HCT116 (cell line): ENCODE results near the gene TPD52L2.

ENCODE experiments used
- ATF3 ChIP-seq: IDR thresholded peaks from 2 replicates; pipeline ENCODE4 v1.6.1; 2012
- CEBPB ChIP-seq: IDR thresholded peaks from 2 replicates; pipeline ENCODE4 v1.6.1; 2012; ENCODE audit warnings: low read depth
- CTCF ChIP-seq, 3 experiments: fragments of 200-600 bp in 1 of 3; sonication (generic) in 1 of 3; IDR thresholded peaks in 2 of 3; conservative IDR thresholded peaks in 1 of 3; 2 replicates each; pipeline ENCODE4 v1.5.1; 2012 to 2017; ENCODE audit warnings: low read depth in 2 of 3, low read length in 2 of 3, antibody characterized with exemption in 1 of 3, borderline replicate concordance in 1 of 3, control low read depth in 1 of 3, mild to moderate bottlenecking in 1 of 3, mixed read lengths in 1 of 3, mixed run types in 1 of 3, moderate library complexity in 1 of 3; ENCODE audit not compliant: insufficient read depth in 1 of 3
- ELF1 ChIP-seq: IDR thresholded peaks from 2 replicates; pipeline ENCODE4 v1.6.1; 2012; ENCODE audit warnings: low read depth, borderline replicate concordance
- EZH2 ChIP-seq: fragments of 200-600 bp; sonication (generic); IDR thresholded peaks from 2 replicates; pipeline ENCODE4 v1.6.1; 2017; ENCODE audit warnings: antibody characterized with exemption, mixed run types
- EZH2phosphoT487 ChIP-seq: fragments of 200-600 bp; IDR thresholded peaks from 2 replicates; pipeline ENCODE4 v1.6.1; 2018; ENCODE audit warnings: antibody characterized with exemption, borderline replicate concordance
- JUND ChIP-seq: IDR thresholded peaks from 2 replicates; pipeline ENCODE4 v1.6.1; 2012
- POLR2A ChIP-seq: IDR thresholded peaks from 2 replicates; pipeline ENCODE4 v1.7.0; 2011; ENCODE audit warnings: borderline replicate concordance; ENCODE audit not compliant: insufficient read depth, insufficient read length; ENCODE audit errors: extremely low read depth
- POLR2AphosphoS5 ChIP-seq: IDR thresholded peaks from 2 replicates; pipeline ENCODE4 v1.6.1; 2011; ENCODE audit warnings: mild to moderate bottlenecking, low read depth, low read length, moderate library complexity
- REST ChIP-seq: IDR thresholded peaks from 2 replicates; pipeline ENCODE4 v1.6.1; 2012; ENCODE audit warnings: low read depth
- SP1 ChIP-seq: IDR thresholded peaks from 2 replicates; pipeline ENCODE4 v1.6.1; 2012; ENCODE audit warnings: low read depth
- YY1 ChIP-seq: IDR thresholded peaks from 2 replicates; pipeline ENCODE4 v1.6.1; 2011; ENCODE audit warnings: low read length, low read depth, moderate library complexity, mild to moderate bottlenecking; ENCODE audit not compliant: insufficient replicate concordance; ENCODE audit errors: extremely low read depth
- TF ChIP-seq, protein P1 (sequence below): IDR thresholded peaks from 2 replicates; pipeline ENCODE4 v1.6.1; 2012
- TF ChIP-seq, protein P2 (sequence below): IDR thresholded peaks from 2 replicates; pipeline ENCODE4 v1.6.1; 2011; ENCODE audit warnings: mild to moderate bottlenecking, low read length, moderate library complexity; ENCODE audit not compliant: insufficient replicate concordance; ENCODE audit errors: extremely low read depth

GRCh38 chr20:63885264-63886053 is 20.4 kb downstream of the TPD52L2 start:
- TF ChIP-seq POLR2AphosphoS5 (no peak), CTCF (IDR thresholded peaks at IDR 0.05 in 2 of 3, conservative IDR thresholded peaks at IDR 0.05 in 1 of 3; ENCODE audit: borderline replicate concordance in 1 of 3, insufficient read depth in 1 of 3, low read depth in 2 of 3, low read length in 2 of 3) (no peak), POLR2A (no peak), YY1 (no peak), REST (no peak), EZH2phosphoT487 (no peak), CEBPB (no peak), EZH2 (no peak), ATF3 (no peak), JUND (no peak), SP1 (no peak), ELF1 (no peak)
- TF ChIP-seq, protein P1, sequence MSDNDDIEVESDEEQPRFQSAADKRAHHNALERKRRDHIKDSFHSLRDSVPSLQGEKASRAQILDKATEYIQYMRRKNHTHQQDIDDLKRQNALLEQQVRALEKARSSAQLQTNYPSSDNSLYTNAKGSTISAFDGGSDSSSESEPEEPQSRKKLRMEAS: no peak
- TF ChIP-seq, protein P2, sequence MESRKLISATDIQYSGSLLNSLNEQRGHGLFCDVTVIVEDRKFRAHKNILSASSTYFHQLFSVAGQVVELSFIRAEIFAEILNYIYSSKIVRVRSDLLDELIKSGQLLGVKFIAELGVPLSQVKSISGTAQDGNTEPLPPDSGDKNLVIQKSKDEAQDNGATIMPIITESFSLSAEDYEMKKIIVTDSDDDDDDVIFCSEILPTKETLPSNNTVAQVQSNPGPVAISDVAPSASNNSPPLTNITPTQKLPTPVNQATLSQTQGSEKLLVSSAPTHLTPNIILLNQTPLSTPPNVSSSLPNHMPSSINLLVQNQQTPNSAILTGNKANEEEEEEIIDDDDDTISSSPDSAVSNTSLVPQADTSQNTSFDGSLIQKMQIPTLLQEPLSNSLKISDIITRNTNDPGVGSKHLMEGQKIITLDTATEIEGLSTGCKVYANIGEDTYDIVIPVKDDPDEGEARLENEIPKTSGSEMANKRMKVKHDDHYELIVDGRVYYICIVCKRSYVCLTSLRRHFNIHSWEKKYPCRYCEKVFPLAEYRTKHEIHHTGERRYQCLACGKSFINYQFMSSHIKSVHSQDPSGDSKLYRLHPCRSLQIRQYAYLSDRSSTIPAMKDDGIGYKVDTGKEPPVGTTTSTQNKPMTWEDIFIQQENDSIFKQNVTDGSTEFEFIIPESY: no peak
